HG03571 (cell line): ENCODE results near the gene HTRA1.

Experiments
- ATAC-seq: cut with Tn5 transposase; IDR thresholded peaks from one replicate; pipeline ENCODE4 v1.9.1; 2021; ENCODE audit not compliant: unreplicated experiment

Gene HTRA1

DNA sequence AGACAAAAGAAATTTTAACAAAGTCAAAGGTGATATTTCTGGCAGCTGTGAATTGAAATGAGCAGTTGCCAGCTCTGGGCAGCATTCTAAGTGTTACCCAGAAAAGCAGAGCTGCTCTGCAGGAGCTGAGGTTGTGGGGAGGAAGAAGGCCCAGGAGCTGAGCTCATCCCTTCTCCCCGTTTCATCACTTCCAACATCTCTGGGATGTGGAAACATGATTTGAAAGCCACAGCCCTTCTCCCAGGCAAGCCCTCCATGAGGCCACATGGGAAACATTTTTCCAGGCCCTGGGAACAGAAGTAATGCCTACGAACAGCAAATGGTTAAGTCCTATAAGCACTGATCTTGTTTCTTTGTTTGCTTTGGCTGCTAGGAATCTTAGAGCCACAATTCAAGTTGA lies 88.3 kb downstream of the HTRA1 start:
- ATAC-seq, result no peak

DNA sequence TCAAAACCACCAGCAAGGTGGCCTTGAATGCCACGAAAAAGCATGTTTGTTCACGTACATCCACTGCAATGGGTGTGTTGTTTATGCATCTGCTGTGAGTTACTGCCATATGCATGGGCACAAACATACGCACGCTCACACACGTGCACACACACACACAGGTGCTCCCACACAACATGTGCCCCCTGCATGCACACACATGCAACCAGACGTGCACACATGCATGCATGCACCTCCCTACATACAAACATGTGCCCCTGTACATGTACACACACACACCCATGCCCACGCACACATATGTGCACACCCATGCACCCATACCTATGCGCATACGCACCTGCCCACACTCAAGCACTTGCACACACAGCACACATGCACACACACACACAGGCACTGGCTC lies 89.1 kb downstream of the HTRA1 start:
- ATAC-seq, result no peak

DNA sequence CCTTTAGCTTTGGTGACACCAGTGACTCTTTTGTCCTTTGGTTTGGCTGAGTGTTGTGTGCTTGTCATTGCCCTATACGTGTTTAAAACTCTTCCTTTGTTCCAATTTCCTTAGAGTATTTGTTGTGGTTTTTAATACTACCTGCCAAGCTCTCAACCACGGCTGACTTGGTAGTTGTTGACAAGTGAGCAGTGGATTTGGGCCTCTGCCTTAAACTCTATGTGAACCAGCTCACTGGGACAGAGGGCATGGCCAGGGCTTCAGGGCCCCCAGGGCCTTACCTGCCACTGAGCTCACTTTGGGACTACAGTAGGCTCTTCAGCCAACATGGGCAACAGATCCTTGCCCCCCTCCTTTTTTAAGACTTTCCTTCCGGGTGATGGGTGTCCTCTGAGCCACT lies 89.6 kb downstream of the HTRA1 start:
- ATAC-seq, result no peak

DNA sequence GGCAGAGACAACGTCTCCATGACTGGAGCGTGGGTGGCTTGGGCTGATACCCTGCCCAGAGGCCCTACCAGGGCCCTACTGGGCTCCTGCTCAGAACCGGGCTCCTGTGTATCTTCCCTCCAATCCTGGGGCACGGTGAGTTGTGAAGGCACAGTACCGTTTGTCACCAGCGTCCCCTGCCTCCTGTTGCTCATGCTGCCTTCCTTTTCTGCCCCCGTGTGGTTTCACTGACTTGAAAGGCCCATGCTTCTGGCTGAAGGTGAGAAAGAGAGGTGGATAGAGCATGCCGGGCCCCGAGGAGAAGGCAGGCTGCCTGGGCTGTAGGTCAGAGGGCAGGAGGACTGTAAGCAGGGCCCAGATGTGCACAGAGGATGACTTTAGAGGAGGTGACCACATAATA lies 90.1 kb downstream of the HTRA1 start:
- no peak for ATAC-seq

GRCh38 chr10:122553341-122553740 lies 92.0 kb downstream of the HTRA1 start:
- ATAC-seq, result no peak

- ATAC-seq, result no peak
Measured at GRCh38 chr10:122554131-122555036, 93.0 kb downstream of the HTRA1 start.

GRCh38 chr10:122555442-122555841 lies 94.1 kb downstream of the HTRA1 start:
- ATAC-seq, result no peak

DNA sequence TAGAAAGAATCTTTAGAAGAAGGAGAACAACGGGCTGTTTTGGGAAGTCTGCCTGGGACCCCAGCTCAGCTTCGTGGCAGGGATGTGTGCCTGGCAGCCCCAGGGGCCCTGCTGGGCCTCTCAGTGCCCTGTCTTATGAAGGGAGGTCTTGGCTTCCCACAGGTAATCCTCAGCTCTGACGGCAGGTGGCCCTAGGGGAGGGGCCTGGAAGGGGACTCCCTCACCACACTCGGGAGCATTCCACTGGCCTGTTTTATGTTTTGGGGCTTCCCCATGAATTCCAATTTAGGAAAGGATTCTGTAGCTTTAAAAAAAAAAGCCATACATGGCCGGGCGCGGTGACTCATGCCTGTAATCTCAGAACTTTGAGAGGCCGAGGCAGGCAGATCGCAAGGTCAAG lies 96.2 kb downstream of the HTRA1 start:
- ATAC-seq, result no peak

DNA sequence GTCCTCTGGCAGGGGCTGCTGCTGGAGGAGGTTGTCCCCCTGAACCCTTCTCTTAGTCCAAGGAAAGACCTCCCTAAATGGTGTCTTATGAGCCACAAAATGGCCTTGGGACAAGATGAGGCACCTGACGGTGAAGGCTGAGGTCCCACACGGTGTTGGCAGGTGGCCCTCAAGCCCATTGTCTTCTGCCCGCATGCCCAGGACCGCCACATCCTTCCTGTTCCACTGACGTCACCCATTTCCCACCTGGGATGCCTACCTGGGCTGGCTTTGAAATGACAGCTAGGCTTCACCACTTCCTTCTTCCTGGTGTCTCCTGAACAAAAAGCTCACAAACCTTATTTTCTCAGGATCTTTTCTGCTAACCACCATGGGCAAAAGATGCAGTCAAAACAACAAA lies 97.1 kb downstream of the HTRA1 start:
- ATAC-seq, result no peak

DNA sequence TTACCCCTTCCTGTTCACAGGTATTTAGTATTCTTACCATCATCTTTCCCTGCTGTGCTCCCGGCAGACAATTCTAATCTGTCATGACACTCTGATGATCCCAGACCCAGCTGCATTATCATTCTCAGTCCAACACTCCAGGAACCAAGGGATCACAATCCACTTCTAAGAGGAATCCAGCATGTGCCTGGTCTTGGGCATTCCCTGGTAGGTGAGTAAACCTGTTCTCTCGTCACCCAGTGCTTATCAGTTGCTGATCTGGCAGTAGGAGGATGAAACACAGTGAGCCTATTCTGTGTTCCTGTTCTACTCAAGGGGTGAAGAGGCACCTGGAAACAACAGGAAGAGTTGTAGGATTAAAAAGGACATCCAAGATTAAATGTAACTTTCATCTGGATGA lies 97.9 kb downstream of the HTRA1 start:
- no peak for ATAC-seq

- ATAC-seq, result no peak
Measured at GRCh38 chr10:122560279-122560804, 99.0 kb downstream of the HTRA1 start, which contains the start of gene DMBT1. Gene DMBT1, plus strand, starts transcription at chr10:122560754. Its CDS starts 17 bp downstream, at chr10:122560771.

DNA sequence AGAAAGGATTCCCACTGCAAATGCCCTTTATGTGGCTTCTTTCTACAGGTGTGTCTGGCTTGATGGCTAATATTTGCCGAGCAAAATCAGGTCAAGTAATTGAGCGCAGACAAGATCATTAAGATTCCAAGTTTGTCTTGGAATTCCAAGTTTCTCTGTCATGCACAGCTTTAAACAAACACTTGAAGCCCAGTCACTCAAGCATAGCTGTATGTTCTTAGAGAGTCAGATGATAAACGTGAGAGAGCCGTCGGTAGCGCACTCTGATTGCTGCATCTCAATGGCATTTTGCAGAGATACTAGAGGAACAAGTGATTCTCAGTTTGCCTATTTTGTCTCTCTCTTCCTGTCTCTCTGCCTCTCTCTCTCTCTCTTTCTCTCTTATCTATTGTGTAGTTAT lies 99.9 kb downstream of the HTRA1 start:
- ATAC-seq, result no peak

DNA sequence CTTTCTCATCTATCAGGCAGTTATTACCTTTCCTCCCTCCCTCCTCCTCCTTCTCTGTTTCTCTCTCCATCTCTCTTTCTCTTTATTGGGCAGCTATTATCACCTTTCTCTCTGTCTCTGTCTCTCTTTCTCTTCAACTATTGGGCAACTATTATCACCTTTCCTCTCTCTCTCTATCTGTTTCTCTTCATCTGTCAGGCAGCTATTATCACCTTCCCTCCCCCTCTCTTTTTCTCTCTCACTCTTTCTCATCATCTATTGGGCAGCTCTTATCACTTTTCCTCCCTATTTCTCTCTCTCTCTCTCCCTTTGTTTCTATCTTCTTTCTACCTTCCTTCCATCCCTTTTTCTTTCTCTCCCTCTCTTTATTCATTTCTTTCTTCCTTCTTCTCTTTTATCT lies 100.4 kb downstream of the HTRA1 start:
- no peak for ATAC-seq
